HG03520 (cell line): ENCODE data around the gene SEL1L3.

Experiments
- ATAC-seq: cut with Tn5 transposase; IDR thresholded peaks from one replicate; pipeline ENCODE4 v1.9.1; 2021; ENCODE audit warnings: mild to moderate bottlenecking, moderate library complexity; ENCODE audit not compliant: unreplicated experiment

SEL1L3 gene

DNA sequence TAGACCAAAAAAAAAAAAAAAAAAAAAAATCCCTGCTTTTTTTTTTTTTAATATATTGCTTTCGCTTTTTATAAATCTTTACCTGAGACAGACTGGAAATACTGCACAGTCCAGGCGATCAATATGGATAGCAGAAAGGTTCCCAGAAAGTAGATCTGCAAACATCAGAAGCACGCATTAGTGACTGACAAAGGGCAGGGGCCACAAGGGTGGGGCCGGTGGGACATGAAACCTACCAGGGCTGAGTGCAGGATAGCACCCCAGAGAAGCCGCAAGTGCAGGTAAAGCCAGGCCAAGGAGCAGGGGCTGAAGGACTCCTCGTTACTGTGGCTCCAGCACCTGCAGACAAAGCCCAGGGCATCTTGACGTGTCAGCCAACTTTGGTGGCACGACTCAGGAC, 105.3 kb downstream of the SEL1L3 start:
- no peak for ATAC-seq

DNA sequence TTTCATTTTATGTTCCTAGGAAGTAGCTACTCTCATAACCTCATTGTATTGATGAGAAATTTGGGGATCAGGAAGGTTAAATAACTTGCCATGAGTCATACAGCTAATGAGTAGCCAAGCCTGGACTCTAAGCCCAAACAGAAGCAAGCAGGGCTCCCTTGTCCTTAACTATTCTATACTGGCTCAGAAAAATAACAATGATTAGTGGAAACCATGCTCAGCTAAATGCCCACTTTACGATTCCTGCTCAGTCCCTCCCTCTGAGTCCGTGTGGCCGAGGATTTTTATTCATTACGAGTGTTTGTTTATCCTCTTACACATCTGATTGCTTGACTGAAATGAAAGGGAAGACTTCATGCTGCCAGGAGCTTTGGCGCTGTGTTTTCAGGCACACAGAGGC, 106.3 kb downstream of the SEL1L3 start:
- ATAC-seq, result no peak

DNA sequence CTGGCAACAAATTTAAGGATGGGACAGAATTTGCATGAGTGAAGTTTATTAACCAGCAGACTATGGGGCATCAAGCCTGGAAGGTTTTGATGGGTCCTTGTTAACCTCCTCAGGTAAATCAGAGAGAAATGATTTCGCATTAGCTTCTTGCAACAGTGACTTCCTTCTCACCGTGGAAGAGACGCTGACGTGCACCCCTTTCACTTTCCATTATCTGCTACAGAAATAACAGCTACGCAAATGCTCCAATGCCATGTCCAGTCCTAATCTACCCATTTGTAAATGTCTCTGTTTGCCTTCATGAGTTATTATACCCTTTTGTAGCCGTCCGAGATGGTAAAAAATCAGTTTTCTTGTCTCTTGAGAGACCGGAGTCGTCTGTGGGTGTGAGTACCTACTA, 106.9 kb downstream of the SEL1L3 start:
- no peak for ATAC-seq

DNA sequence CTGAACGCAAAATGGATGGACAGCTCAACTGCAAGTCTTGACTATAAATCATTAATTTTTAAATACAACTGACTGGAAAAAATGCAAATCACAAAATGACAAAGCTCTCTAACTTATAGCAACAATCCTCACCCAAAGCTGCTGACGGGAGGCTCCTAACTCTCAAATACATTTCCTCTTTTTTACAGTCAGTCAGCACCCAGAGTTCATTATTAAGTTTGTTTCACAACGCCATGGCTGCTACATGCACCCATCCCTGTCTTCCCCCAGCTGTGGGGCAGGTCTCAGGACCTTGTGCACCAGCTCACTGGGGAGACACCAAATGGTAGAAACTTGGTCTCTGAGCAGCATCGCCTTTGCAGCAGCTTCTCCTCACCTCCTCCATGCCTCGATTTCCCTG, 109.5 kb downstream of the SEL1L3 start:
- ATAC-seq, result no peak

DNA sequence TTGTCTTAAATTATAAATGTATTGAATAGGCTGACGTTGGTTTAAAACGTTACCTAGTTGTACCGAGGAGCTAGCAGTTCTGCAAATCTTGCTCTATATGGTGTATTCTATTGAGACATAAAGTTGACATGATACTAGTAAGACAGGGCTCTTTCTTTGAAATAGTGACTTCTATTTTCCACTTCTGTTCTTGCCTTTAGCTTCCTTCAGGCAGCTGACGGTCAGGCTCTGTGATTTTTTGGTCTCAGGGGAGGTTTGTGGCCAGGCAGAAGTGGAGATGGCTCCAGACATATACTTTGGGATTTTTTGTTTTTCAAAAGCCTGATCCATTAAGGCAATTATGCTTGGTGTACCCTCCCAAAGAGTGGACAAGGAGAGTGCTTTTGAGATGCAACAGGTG, 111.9 kb downstream of the SEL1L3 start:
- no peak for ATAC-seq

DNA sequence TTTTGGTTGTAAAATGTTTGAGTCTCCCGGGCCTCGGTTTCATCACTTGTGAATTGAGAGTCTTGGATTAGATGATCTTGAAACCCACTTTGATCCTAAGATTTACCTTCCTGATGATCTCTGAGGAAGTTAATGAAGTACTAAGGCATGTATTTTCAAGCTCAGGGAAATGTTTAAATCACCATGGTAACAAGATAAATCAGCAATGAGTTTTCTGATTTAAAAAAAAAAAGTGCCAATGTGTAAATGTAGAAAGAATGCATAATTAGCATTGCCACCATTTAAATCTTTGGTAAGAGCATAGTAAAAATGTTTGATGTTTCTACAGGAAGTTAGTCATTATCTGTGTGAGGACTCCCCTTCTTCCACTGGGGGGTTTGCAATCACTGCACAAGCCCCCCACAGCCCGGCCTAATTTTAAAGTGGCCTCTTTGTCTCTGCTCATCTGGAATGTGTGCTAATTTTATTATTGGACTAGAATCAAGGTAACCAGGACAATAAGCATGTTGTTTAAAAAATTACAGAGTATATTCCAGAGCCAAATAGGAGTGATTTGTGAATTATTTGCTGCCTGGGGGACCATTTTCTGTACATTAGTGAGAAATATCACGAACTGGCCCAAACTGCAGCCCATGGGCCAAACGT, 113.5 kb downstream of the SEL1L3 start:
- ATAC-seq, result no peak

DNA sequence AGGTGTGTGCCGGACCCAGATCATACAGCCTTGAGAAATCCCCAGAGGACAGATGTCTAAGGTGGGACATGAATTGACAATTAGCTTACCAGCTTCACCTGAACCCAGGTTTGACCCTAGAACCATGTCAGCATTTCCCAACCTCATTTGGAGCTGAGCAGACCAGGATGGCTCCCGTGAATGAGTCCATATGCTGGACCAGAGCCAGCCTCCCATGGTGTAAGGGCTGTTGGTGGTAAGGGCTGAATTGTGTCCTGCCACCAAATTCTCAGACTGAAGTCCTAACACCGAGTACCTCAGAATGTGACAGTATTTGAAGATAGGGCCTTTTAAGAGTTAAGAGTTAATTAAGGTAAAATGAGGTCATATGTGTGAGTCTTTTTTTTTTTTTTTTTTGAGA, 118.8 kb downstream of the SEL1L3 start:
- no peak for ATAC-seq

DNA sequence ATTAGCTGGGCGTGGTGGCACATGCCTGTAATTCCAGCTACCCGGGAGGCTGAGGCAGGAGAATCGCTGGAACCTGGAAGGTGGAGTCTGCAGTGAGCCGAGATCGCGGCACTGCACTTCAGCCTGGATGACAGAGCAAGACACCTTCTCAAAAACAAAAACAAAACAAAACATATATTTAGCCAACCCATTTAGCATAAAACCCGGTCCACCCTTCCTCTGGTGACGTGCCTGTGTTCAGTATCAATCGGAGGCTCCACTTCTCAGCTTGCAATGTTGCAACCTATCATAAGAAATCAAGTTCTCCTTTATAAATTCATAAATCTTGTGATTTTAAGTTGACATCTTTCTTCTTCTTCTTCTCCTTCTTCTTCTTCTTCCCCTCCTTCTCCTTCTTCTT, 133.2 kb downstream of the SEL1L3 start:
- no peak for ATAC-seq

DNA sequence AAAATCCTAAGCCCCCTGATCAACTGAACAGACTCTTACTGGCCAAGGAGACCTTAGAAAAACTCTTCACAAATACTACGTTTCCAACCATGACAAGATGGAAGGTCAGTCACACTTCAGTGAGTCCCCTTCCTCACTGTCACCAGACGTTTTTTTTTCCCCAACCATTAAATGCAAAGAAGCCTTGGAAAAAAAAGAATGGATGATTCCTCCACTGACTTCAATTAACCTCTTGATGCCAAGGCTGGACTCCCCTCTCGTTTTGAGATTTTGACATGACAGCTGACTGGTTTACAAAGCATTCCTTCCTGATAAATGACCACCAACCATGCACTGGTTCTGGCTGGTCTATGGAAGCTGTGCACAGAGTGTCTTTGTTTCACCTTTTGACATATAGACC, 133.9 kb downstream of the SEL1L3 start:
- ATAC-seq, result no peak

DNA sequence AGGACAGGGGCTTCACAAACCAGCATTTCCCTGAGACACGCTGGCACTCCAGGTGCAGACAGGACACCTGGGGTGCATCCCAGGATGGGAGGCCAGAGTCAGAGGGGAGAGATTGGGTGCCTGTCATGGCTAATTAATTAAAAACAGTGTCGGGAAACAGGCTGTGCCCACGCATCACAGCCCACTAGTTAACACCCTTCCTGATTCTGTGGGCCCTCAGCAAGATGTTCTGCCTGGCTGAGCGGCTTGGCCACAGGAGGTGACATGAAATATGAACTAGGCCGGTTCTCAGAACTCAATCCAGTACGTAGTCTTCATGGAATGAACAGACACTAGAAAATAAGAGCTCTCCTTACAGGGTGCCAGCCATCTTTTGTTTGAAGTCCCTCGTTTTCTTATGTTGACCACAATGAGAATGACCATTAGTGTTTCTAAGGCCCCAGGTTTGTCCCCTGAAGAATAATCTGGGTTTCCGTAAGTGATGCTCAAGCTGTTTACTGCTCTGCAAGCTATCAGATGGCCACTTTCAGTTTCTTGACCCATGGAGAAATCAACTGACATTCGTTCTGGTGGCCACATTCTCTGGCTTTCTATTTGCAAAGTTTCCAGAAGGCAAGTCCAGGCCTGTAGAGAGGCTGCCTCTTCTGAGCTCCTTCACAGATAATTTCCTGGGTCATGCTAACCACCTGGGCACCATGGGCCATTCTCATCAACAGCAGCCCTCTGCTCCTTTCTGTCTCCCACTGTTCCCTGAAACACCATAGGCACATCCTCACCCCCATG, 134.9 kb downstream of the SEL1L3 start:
- no peak for ATAC-seq

DNA sequence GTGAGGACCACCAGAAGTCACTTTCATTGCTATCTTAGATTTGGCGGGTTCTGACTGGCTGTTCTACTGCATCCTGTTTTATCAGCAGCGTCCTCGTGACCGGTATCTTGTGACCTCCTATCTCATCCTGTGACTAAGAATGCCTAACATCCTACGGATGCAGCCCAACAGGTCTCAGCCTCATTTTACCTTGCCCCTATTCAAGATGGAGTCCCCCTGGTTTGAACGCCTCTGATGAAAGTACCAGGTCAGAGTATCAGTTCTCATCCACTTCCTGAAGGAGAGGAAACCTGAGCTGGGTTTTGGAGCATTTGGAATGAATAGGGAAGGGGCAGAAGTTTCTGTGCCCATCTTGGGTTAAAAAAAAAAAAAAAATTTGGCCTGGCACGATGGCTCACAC, 136.9 kb downstream of the SEL1L3 start:
- no peak for ATAC-seq

DNA sequence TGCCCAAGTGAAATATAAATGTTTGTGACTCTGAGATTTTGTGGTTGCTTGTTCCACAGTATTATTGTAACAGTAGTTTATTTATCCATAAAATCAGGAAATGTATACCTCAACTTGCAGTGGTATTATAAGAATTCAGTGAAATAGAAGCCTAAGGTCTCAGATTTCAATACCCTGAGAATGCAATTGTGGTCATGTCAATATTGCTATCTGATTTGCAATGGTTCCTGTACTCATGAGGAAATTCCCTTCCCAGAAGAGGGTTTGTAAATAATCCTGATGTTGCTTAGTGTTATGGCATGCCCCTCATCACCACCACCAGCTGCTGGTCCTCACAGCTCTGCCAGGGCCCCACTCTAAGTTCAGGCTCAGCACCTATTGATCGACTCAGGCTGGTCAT, 139.4 kb downstream of the SEL1L3 start:
- no peak for ATAC-seq

DNA sequence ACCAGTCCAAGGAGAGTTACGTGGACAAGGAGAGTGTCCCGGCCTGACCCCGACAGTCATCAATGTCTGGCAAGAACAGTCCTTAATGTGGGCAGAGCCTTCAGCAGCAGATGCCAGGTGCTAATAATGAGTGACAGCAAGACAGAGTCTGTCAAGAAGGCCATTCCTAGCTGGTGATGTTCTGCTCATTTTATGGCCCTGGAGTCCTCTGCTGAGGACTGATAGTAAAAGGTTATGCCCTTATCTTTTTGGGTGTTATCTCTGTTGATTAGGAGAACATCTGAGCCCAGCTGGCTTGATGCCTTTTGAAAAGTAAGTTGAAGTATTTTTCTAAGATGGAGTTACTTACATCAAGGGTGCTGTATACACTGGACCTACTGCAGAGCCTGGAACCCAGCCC, 139.8 kb downstream of the SEL1L3 start:
- no peak for ATAC-seq

DNA sequence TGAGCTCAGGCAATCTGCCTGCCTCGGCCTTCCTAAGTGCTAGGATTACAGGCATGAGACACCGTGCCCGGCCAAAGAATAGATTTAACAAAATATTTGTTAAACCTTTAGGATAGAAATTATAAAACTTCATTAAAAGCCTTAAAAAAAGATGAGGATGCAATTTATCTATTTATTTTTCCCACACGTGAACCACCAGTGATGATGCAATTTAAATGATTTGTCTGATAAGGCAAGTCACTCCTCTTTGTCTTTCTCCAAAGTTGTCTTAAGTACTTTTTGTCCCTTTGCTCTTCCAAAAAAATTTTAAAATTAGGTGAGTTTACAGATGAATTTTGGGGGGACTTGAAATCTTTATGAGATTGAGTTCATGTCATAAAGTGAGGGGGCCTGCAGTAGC, 149.0 kb downstream of the SEL1L3 start:
- no peak for ATAC-seq

DNA sequence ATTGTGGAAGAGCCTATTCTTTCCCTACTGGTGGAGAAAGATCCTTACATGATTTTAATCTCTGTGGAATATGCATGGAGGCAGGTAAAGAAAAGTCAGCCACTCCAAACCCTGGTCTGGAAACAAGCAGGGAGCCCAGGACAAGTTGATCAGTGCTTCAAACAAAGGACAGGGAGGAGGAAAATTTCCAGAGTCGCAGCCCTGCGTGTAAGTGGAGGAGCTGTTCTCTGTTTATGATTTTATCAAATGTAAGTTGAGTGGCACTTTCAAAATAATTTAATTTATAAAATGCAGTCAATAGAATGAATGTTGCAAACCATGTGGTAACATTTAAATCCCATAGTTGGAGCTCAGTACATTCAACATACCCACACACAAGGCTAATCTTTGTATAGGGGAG, 150.2 kb downstream of the SEL1L3 start:
- no peak for ATAC-seq

DNA sequence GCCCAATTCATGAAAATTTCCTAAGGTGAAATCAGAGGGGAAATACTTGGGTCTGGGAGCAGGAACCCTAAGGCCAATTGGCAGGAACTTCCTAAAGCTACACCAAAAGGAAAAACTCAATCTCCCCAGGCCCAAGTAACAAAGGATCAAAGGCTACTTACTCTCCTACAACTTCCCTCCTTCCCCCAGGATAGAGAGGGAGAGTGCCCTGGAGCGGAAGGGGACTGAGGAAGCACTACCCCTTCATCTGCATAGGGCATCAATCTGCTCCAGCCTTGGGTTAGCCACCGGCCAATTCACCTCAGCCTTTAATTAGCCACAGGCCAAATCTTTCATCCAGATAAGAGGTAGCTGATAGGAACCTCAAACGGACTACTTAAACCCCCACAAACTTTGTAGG, 152.2 kb downstream of the SEL1L3 start:
- no peak for ATAC-seq

DNA sequence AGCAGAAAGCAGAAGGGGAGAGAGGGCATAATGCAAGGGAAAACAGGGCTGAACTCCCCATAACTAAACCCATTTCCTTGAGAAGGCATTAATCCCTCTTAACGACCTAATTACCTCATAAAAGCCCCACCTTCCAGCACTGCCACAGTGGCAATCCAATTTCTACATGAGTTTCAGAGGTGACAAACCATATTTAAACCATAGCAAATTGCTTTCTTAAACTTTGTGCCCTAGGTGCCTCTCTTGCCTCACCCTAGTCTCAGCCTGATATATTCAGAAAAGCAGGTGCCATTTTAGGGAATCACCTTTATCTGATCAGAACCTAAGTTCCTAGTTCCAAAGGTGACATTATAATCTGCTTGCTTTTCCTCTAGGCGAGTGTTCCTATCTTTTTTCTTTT, 158.3 kb downstream of the SEL1L3 start:
- no peak for ATAC-seq

DNA sequence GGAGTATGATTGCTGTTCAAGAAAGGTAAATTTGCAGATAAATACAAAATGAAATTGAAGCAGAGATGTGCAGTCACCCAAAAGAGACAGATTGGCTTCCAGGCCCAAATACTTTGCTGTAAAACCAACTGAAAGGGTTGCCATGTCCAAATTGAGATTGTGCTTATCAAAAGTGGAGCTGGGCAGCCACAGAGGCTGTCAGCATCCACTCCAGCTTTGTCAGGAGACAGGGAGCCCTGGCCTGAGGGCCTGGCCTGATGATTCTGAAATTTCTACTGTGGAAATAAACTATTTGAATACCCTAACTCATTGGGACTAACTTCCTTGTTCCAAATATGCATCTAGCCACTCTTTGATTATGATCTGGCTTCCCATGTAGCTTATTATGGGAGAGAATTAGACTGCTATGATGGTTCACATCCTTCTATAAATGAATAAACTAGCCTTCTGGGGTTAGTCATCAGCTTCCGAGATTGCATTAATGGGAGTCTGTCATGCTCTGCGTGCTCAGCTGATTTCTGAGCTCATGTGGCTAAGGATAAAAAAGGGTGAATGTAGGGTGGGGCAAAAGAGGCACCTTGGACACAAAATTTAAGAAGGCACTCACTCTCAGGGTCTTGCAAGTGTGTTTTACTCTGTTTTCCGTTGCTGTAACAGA, 158.9 kb downstream of the SEL1L3 start:
- no peak for ATAC-seq

DNA sequence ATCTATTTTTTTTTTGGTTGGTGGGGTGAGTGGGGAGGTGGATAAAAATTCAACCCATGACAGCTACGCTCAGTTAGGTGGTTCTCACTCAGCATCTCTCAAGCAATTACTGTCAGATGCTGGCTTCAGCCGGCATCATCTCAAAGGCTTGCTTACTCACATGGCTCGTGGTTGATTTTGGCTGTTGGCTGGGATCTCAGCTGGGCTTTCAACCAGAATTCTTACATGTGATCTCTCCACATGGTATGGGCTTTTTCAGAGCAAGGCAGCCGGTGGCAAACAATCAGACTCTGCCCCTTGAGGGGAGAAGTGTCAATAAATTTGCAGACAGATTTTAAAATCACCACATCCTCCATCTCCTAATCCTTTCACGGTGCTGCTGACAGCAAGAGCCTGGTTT, 159.9 kb downstream of the SEL1L3 start:
- no peak for ATAC-seq

DNA sequence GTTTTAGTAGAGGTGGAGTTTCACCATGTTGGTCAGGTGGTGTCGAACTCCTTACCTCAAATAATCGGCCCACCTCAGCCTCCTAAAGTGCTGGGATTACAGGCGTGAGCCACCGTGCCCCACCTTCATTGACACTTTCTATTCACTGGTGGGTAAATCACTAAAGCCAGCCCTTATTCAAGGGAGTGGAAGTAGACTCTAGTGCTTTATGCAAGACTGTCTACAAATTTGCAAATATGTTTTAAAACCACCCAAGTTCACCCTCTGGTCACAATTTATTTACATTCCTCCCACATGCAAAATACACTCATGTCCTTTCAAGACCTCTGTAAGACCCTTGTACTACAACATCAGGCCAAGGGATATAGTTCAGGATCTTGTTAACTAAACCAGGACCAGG, 162.1 kb downstream of the SEL1L3 start:
- no peak for ATAC-seq

DNA sequence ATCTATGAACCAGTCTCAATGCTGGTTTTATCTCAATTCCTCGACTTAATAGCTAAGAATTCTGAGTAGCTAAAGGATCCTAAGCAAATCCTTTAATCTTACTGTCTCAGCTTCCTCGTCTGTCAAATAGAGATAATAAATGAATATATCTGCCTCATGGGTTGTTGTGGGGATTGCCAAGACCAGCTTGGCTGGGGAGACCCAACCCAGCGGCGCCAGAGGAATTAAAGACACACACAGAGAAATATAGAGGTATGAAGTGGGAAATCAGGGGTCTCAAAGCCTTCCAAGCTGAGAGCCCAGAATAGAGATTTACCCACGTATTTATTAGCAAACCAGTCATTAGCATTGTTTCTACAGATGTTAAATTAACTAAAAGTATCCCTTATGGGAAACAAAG, 165.3 kb downstream of the SEL1L3 start:
- ATAC-seq, result no peak
